D721Med (cell line): Measurements from ENCODE around the gene ENTPD1.
"Not testable (repeated sequence)": the region's sequence is repeated elsewhere in the genome, so short reads cannot be mapped to it uniquely, and the experiment has no call there.

ENCODE experiments used
- DNase-seq: peaks from one replicate; pipeline ENCODE4 v3.0.0; 2011; ENCODE audit warnings: low spot score; ENCODE audit not compliant: insufficient read length
- FAIRE-seq: peaks from 2 replicates; lab custom pipeline; 2011; peaks lifted over from hg19 to GRCh38; lab: Jason Lieb, UNC
- TF ChIP-seq, protein P1 (sequence below): IDR thresholded peaks from 2 replicates; pipeline ENCODE4 v1.5.1; 2012; ENCODE audit warnings: mild to moderate bottlenecking, control low read depth; ENCODE audit not compliant: insufficient read depth; ENCODE audit errors: missing control alignments

The ENTPD1 gene, protein sequence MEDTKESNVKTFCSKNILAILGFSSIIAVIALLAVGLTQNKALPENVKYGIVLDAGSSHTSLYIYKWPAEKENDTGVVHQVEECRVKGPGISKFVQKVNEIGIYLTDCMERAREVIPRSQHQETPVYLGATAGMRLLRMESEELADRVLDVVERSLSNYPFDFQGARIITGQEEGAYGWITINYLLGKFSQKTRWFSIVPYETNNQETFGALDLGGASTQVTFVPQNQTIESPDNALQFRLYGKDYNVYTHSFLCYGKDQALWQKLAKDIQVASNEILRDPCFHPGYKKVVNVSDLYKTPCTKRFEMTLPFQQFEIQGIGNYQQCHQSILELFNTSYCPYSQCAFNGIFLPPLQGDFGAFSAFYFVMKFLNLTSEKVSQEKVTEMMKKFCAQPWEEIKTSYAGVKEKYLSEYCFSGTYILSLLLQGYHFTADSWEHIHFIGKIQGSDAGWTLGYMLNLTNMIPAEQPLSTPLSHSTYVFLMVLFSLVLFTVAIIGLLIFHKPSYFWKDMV

DNA sequence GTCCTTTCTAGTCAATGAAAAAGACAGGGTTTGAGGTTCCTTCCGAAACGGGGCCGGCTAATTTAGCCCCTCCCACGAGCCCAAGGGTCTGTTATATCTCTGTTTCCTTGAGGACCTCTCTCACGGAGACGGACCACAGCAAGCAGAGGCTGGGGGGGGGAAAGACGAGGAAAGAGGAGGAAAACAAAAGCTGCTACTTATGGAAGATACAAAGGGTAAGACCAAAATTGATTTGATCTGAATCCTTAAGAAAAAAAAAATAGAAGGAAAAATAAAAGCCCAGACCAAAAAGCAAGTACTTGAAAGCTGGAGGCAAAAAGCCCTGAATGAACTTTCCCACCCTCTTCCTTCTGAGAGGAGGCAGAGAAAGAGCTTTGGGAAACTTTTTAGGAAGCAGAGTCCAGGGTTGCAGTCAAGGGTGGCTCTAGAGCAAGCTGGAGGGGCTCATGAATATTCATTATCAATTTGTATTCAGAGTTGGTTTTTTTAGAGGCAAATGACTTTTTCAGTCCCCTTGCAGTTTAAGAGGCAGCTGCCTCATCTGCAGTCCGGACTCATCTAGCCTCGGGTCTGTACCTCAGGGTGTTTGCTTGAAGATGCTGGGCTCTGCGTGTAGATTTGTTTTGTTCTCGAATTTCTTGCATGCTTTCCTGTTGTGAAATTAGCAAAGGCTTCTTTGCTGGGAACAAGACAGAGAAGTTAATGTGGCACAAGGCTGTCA is at the start of gene ENTPD1:
Gene ENTPD1 (plus strand): TSS at position 123 of the 721 bp plus-strand sequence. CDS start 77 bp downstream, at position 200.
- no peak for FAIRE-seq
- TF ChIP-seq, protein P1, sequence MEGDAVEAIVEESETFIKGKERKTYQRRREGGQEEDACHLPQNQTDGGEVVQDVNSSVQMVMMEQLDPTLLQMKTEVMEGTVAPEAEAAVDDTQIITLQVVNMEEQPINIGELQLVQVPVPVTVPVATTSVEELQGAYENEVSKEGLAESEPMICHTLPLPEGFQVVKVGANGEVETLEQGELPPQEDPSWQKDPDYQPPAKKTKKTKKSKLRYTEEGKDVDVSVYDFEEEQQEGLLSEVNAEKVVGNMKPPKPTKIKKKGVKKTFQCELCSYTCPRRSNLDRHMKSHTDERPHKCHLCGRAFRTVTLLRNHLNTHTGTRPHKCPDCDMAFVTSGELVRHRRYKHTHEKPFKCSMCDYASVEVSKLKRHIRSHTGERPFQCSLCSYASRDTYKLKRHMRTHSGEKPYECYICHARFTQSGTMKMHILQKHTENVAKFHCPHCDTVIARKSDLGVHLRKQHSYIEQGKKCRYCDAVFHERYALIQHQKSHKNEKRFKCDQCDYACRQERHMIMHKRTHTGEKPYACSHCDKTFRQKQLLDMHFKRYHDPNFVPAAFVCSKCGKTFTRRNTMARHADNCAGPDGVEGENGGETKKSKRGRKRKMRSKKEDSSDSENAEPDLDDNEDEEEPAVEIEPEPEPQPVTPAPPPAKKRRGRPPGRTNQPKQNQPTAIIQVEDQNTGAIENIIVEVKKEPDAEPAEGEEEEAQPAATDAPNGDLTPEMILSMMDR: no peak

DNA sequence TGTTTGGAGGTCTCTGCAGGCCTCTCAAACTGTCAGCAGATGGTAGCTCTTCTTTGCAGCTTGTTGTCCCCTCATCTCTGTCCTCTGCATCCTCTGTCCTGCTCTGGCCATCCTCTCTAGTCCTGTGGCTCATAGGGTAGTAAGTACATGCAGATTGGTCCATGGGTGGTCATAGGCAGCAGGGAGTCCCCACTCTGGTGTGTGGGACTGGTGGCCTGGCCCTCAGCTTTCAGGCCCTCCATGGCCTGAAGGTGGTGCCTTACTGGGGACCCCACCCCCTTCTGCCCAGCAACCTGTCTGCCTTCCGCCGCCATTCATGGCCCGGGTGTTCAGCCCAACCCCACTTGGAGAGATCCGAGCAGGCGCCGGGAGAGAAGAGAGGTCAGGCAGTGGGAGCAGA is 49.4 kb upstream of the ENTPD1 start:
- FAIRE-seq (no peak), DNase-seq (no peak)
- TF ChIP-seq, protein P1: no peak

More for the DNA sequence above, at the start of gene ENTPD1:
- DNase-seq: no peak

DNA sequence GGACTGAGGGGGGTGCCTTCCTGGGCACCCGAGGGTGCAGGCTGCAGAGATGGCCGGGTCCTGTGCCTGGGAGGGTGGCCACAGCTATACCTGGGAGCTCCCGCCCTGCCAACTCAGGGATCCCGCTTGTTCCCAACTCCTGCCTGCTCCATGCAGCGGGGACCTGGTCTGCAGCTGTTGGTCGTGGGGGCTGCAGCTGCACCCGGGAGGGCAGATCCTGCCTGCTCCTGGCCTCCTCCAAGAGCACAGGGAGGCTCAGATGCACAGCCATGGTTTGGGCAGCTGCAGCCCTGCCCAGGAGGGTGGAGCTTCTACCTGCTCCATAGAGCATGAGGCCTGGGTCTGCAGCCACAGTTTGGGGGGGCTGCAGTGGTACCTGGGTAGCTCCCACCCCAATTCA is 49.0 kb upstream of the ENTPD1 start:
- FAIRE-seq (no peak), DNase-seq (no peak)

DNA sequence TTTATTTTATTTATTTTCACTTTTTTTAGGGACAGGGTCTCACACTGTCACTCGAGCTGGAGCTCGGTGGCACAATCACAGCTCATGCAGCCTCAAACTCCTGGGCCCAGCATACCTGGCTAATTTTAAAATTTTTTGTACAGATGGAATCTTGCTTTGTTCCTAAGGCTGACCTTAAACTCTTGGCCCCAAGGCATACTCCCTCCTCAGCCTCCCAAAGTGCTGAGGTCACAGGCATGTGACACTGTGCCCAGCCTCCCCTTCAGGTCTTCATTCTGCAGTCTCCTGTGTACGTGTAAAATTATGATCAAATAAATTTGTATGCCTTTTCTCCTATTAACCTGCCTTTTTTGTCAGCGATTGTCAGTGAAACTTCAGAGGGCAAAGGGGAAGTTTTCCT is 44.5 kb upstream of the ENTPD1 start:
- FAIRE-seq: no peak
- TF ChIP-seq, protein P1: no peak
- no peak for DNase-seq

More for the DNA sequence above, 49.0 kb upstream of the ENTPD1 start:
- TF ChIP-seq, protein P1: no peak

DNA sequence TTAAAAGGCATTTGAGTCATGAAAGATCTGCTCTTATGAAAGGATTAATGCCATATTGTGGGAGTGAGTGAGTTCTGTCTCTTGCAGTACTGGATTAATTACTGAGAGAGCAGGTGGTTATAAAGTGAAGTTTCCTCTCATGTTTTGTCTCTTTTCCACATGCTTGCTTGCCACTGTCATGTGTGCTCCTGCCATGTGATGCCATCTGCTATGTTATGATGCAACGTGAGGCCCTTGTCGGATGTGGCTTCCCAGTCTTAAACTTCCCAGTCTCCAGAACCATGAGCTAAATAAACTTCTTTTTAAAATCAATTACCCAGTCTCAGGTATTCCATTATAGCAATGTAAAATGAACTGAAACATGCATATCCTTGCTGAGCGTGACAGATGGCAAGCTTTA is 39.5 kb upstream of the ENTPD1 start:
- FAIRE-seq (no peak), DNase-seq (no peak)
- TF ChIP-seq, protein P1: no peak

DNA sequence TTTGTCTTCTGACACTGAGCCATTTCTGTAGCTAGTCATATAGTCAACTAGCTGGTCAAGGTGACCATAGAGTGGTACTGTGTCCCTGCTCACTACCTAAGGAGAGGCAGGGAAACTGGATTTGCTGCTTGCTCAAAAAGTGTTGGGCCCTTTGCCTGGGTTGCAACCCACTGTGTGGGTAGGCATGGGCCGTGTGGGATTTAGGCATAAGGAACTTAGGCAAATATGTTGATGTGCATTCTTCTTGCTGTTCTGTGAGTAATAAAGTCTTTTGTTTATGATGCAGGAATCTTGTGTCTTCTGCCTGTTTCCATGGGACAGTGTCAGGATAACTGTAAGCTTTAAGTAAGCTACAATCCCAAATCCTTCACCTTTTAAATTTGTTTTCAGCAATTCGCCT is 39.1 kb upstream of the ENTPD1 start:
- TF ChIP-seq, protein P1: no peak
- no peak for FAIRE-seq
- no peak for DNase-seq

DNA sequence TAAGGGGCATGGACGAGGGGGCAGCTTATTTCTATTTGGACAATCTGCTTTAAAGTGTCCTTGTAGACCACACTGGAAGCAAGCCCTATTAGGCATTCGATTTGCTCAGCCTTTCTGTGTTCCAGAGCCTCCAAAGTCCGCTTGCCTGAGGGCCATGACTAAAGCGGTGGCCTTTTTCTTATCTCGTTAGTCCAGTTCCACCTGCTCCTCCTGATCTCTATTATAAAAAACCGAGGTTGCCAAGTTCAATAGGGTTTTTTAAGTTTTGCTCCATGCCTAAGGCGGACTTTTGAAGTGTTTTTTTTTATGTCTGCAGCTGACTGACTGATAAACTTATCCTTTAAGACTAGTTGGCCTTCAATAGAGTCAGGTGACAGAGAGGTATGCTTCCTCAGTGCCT is 35.2 kb upstream of the ENTPD1 start:
- FAIRE-seq: not testable (repeated sequence)

DNA sequence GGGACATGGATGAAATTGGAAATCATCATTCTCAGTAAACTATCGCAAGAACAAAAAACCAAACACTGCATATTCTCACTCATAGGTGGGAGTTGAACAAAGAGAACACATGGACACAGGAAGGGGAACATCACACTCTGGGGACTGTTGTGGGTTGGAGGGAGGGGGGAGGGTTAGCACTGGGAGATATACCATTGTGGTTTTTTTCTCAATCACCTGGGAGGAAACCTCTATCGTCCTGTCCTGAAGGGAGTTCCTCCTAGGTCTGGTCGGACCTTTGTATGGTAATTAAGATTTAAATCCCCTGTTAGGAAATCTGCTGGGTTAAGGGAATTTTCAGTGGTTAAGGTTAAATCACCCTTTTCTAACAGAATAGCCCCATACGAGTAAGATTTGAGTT is 33.5 kb upstream of the ENTPD1 start:
- not testable (repeated sequence) for FAIRE-seq, DNase-seq

More for the DNA sequence above, 35.2 kb upstream of the ENTPD1 start:
- not testable (repeated sequence) for DNase-seq
